ENCODE measurements around the gene DEFB124. TPM values are rescaled to one million over a fixed set of nuclear protein-coding genes. Genes with fewer than 3 reads are reported as not detected.
"Not testable (repeated sequence)": the region's sequence is repeated elsewhere in the genome, so short reads cannot be mapped to it uniquely, and the experiment has no call there.

Gene DEFB124
- total RNA-seq, 1 experiment from 2014 or later = not detected

DNA sequence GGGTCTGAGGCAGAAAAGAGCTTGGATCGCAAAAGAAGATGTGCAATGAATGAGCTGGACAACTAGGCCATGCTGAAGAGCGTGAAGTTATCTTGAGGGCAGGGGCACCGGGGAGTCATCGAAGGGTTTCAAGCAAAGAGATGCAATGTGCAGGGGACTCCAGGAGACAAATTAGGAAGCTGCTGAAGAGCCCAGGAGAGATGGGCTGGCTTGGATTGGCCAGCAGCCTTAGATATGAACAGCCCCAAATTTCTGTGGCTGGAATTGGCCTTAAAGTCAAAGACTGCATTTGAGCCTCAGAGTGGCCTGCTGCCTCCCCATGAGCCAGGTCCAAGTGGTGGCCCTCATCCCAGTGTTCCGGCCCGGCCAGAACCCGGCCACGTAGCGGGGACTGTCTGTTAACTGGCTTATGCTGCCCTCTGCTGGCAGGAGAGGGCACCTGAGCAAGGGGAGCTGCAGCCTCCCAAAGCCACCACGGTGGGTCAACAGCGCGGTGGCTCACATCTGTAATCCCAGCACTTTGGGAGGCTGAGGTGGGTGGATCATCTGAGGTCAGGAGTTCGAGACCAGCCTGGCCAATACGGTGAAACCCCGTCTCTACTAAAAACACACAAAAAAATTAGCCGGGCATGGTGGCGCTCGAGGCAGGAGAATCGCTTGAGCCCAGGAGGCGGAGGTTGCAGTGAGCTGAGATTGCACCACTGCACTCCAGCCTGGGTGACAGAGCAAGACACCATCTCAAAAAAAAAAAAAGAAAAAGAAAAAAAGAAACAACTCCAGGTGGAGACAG, 28.2 kb upstream of the DEFB124 start:
- BruUV-seq (replicated peaks); H3K9ac ChIP-seq (ENCODE audit: low read length); H3K36me3 ChIP-seq (ENCODE audit: low read depth, low read length); H3K79me2 ChIP-seq (ENCODE audit: low read length); H3K27ac ChIP-seq (ENCODE audit: low read length); H3K4me2 ChIP-seq (ENCODE audit: low read length); H3K9me2 ChIP-seq (replicated peaks; ENCODE audit: low read length); POLR2A ChIA-PET (ENCODE audit: unreplicated experiment); H3K27me3 ChIP-seq (ENCODE audit: low read length); H3K9me3 ChIP-seq (ENCODE audit: low read length); H4K20me1 ChIP-seq (ENCODE audit: low read length); H3K4me1 ChIP-seq (ENCODE audit: insufficient read depth, low read length); H3K4me3 ChIP-seq (ENCODE audit: low read length); H3F3A ChIP-seq (ENCODE audit: low read length, unreplicated experiment): not testable (repeated sequence)
- CTCF ChIA-PET = interaction anchor here (0.5 to 1.3 kb wide), 8 partner anchors 8 to 367 kb away, joined by 3 to 8 read pairs (median 5); partner anchors contain the start of genes DUSP15 and TTLL9
- TF ChIP-seq, protein P1, sequence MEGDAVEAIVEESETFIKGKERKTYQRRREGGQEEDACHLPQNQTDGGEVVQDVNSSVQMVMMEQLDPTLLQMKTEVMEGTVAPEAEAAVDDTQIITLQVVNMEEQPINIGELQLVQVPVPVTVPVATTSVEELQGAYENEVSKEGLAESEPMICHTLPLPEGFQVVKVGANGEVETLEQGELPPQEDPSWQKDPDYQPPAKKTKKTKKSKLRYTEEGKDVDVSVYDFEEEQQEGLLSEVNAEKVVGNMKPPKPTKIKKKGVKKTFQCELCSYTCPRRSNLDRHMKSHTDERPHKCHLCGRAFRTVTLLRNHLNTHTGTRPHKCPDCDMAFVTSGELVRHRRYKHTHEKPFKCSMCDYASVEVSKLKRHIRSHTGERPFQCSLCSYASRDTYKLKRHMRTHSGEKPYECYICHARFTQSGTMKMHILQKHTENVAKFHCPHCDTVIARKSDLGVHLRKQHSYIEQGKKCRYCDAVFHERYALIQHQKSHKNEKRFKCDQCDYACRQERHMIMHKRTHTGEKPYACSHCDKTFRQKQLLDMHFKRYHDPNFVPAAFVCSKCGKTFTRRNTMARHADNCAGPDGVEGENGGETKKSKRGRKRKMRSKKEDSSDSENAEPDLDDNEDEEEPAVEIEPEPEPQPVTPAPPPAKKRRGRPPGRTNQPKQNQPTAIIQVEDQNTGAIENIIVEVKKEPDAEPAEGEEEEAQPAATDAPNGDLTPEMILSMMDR (conservative IDR thresholded peaks at IDR 0.05; ENCODE audit: low read depth, low read length) = peak; percentile 88
- intact Hi-C loops (cut with micrococcal nuclease) = loop anchor here (1.0 to 5.0 kb wide), 2 partner anchors 41 to 90 kb away; no protein-coding TSS in a partner anchor
- 0 out of 2 replicates have a peak overlapping the region, but pooled peaks have one; percentile 13 for H2AFZ ChIP-seq (ENCODE audit: low read length)
- ATAC-seq = peak; percentile 99
- peak; percentile 84 for DNase-seq

DNA sequence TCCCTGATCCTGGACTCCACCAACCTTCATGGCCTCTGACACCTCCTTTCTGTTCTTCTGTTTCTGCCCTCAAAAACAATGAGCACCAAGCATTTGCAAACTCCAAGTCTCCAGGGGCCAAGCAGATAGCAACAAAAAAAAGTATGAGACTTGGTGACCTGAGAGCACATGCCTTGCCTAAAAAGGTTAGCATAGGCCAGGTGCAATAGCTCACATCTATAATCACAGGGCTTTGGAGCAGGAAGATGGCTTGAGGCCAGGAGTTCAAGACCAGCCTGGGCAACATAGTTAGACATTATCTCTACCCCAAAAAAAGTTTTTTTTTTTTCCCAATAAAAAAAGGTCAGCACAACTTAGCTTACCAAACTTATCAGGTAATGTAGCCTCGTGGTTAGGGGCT, 25.6 kb upstream of the DEFB124 start:
- Histone ChIP-seq H3K36me3 (ENCODE audit: low read depth, low read length) (no peaks in the 10 kb centered on the region), H2AFZ (ENCODE audit: low read length) (no peak overlapping the region), H3K9ac (ENCODE audit: low read length) (no peak overlapping the region), H3K9me3 (ENCODE audit: low read length) (no peaks in the 10 kb centered on the region), H3K79me2 (ENCODE audit: low read length) (no peaks in the 10 kb centered on the region), H3K27ac (ENCODE audit: low read length) (no peak overlapping the region), H3F3A (ENCODE audit: low read length, unreplicated experiment) (no peaks in the 10 kb centered on the region), H3K27me3 (ENCODE audit: low read length) (peaks cover 15% of the 10 kb centered on the region; the same call in 1 of the 2 replicates), H3K4me2 (ENCODE audit: low read length) (no peak overlapping the region), H4K20me1 (ENCODE audit: low read length) (no peaks in the 10 kb centered on the region), H3K9me2 (replicated peaks; ENCODE audit: low read length) (no peaks in the 10 kb centered on the region), H3K4me1 (ENCODE audit: insufficient read depth, low read length) (no peaks in the 10 kb centered on the region), H3K4me3 (ENCODE audit: low read length) (no peak overlapping the region)
- intact Hi-C loops (cut with micrococcal nuclease) = loop anchor here (5.0 kb wide), 1 partner anchor 38 kb away; no protein-coding TSS in a partner anchor
- POLR2A ChIA-PET (ENCODE audit: unreplicated experiment) = no interaction called here
- BruUV-seq (replicated peaks) = no TSS peak
- CTCF ChIA-PET = no interaction called here
- no peak for TF ChIP-seq EZH2phosphoT487 (IDR thresholded peaks at IDR 0.05; ENCODE audit: borderline replicate concordance, low read length)
- TF ChIP-seq, protein P1 (conservative IDR thresholded peaks at IDR 0.05; ENCODE audit: low read depth, low read length) = no peak
- no peak for TF ChIP-seq EZH2 (IDR thresholded peaks at IDR 0.05; ENCODE audit: low read length, unreplicated experiment)
- no peak for ATAC-seq
- no peak for DNase-seq

DNA sequence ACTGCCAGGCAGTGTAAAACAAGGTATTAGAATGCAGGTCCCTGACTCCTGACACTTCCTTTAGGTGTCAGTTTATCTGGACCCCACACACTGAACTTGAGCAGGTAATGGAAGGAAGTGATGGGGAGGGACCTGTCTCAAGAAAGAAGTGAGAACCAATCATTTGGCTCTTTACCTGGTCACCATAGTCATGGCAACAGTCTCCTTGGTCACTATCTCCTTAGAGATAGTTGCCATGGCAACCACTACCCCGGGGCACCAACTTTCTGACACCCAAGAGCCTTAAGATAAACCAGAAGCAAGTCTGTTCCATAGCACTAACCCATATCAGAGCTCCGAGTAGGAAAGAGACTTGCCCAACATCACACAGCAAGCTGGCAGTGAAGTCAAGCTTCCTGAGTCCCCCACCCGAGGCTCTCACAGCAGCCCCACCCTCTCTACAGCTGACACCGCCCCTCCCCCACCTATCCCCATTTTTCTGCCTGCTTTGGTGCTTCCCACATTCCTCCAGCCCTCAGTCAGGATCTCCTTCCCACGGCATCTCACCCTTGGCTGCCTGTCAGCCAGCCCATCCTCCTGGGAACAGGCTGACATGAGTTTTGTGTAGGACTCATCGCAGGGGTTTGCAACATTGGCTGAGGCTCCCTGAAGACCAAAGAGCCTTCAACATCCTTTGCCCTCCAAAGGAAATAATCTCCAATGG, 23.1 kb upstream of the DEFB124 start:
- no peak overlapping the region for H3K4me2 ChIP-seq (ENCODE audit: low read length)
- no peak overlapping the region for H3K9ac ChIP-seq (ENCODE audit: low read length)
- CTCF ChIA-PET = no interaction called here
- H2AFZ ChIP-seq (ENCODE audit: low read length) = no peak overlapping the region
- intact Hi-C loops (cut with micrococcal nuclease) = no loop called here
- DNase-seq (no peak), ATAC-seq (no peak)
- POLR2A ChIA-PET (ENCODE audit: unreplicated experiment) = no interaction called here
- TF ChIP-seq EZH2phosphoT487 (IDR thresholded peaks at IDR 0.05; ENCODE audit: borderline replicate concordance, low read length) (no peak), EZH2 (IDR thresholded peaks at IDR 0.05; ENCODE audit: low read length, unreplicated experiment) (no peak)
- TF ChIP-seq, protein P1 (conservative IDR thresholded peaks at IDR 0.05; ENCODE audit: low read depth, low read length) = no peak
- H3K9me3 ChIP-seq (ENCODE audit: low read length) = no peaks in the 10 kb centered on the region
- no peaks in the 10 kb centered on the region for H3K4me1 ChIP-seq (ENCODE audit: insufficient read depth, low read length)
- H3K36me3 ChIP-seq (ENCODE audit: low read depth, low read length) = no peaks in the 10 kb centered on the region
- peaks cover 23% of the 10 kb centered on the region; the same call in 1 of the 2 replicates for H3K27me3 ChIP-seq (ENCODE audit: low read length)
- no peaks in the 10 kb centered on the region for H3F3A ChIP-seq (ENCODE audit: low read length, unreplicated experiment)
- no TSS peak for BruUV-seq (replicated peaks)
- no peaks in the 10 kb centered on the region for H3K79me2 ChIP-seq (ENCODE audit: low read length)
- no peak overlapping the region for H3K4me3 ChIP-seq (ENCODE audit: low read length)
- H3K27ac ChIP-seq (ENCODE audit: low read length) = no peak overlapping the region
- no peaks in the 10 kb centered on the region for H3K9me2 ChIP-seq (replicated peaks; ENCODE audit: low read length)
- H4K20me1 ChIP-seq (ENCODE audit: low read length) = no peaks in the 10 kb centered on the region

Data from PC-3 (cell line).